Islet of Langerhans (tissue), 1 donor: ENCODE measurements around the gene NSG1.

Experiments used
- FAIRE-seq: peaks from one replicate; lab custom pipeline; 2011; peaks lifted over from hg19 to GRCh38; lab: Jason Lieb, UNC

Gene NSG1

DNA sequence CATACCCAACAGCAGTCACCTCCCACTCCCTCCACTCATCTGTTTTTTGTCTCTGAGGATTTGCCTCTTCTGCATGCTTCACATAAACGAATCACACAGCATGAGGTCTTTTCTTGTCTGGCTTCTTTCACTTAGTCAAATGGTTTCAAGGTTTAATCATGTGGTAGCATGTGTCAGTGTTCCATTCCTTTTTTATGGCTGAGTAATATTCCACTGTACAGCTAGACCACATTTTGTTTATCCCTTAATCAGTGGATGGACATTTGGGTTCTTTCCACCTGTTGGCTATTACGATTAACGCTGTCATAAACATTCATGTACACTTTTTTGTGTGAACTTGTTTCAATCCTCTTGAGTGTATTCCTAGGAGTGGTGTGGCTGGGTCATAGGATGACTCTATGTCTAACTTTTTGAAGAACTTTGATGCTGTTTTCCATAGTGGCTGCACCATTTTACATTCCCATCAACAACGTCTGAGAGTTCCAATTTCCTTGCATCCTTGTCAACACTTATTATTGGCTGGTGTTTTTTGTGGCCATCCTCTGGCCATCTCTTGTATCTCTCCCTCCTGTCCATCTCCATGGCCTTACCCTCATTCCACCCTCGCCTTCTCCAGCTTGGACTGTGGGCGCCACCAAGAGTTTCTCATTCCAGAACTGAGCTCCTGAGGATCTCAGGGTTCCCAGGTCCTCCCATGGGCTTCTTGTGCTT lies 12.4 kb upstream of the NSG1 start:
- FAIRE-seq, result no peak

DNA sequence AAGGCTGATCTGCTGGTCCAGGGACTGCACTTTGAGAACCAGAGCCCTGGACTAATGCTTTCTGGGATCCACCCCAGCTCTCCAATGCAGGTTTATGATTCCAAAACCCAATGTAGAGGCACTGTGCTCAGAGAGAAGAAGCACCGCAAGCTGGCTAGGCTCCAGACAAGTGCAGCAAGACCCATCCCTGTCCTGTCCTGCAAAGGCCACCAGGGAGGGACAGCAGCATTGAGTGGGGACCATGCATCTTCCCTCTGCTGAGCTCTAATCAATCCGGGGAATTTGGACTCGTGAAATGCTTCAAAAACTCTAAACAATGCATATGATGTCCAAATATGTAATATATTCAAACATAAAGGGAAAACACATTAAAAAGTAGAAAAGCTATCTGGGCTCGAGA lies 10.8 kb upstream of the NSG1 start:
- no peak for FAIRE-seq

DNA sequence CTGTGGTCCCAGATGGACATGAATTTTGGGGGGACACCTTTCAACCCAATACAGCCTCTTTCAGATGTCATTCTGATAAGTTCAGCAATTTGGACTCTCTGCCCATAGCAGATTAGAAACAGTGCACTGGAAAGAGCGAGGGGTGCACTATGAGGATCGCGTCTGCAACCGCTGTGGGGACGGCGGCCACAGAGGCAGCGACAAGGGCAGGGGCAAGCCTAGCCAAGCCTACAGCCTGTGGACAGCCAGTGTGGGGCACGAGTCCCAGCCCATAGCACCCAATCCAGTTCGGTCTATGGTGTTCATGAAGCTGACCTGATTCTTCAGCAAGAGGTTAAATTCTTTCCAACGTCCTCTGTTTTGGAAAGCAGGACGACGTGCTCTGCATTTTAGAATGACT lies 9.7 kb upstream of the NSG1 start:
- FAIRE-seq, result no peak

DNA sequence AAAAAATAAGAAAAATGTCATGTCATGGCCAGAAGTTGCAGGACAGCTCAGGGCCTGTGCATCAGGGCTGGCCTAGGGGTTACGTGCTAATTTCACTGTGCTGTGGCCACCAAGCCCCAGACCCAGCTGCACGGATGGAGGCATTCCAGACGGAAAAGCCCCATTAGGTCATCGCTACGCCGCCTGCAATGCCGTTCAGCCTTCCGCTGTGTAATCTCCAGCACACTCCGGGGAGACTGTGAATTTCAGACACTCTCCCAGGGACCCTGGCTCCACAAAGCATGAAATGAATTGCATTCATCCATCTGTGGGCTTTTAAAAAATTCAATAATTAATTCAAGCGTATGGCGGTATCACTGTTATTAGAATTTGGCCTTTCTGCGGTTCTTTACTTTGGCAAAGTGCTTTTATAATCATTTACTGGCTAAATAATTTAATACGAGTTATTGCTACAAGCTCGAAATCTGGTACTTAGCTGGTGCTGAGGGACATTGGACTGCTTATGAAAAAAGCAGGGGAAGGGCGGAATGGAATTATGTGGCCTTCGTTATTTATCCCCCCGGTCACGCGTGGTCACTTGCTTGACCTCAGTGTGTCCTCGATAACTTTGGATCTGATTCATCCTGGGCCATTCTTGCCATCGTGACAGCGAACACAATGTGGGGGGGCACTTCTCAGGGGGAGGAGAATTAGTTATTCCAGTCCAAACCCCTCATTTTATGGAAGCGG lies 9.0 kb upstream of the NSG1 start:
- FAIRE-seq, result no peak

DNA sequence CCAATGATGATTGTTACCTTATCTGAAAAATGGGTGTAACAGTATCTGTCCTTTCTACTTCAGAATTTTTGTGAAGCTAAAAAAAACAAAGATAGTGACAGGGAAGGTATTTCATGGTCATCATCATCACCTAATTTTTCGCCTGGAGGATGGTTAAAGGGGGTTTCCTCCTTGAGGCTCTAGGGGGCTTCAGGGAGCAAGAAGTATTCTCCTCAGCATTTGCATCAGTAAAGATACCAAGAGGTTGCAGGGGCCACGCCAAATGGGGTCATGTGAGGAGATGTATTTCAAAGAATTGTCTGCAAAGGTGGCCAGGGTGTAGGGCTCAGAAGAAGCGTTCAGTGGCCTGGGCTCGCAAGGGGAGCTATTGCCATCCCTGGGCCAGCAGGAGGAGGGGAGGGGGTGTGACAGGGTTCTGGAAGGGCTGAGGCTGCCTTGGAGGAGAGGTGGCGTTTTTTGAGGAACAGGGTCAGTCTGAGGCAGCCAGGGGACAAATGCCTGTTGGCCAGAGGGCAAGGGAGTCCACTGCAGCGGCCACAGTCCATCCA lies 7.3 kb upstream of the NSG1 start:
- no peak for FAIRE-seq

DNA sequence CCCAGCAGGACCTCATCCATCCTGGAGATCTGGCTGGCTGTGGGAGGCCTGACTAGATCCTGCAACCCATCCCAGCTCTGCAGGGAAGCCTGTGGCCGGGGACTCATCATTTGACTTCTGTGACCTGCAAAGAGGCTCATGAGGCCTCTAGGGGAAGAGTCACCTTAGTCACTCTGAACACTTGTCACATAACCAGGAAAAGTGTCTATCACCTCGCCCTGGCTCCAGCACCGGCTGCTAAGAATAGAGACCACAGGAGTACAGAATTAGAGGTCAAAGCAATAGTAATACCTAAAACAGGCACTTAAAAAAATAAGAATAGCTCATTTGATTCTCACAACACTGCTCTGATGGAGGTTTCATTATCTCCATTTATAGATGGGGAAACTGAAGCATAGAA lies 3.8 kb upstream of the NSG1 start:
- FAIRE-seq, result no peak

DNA sequence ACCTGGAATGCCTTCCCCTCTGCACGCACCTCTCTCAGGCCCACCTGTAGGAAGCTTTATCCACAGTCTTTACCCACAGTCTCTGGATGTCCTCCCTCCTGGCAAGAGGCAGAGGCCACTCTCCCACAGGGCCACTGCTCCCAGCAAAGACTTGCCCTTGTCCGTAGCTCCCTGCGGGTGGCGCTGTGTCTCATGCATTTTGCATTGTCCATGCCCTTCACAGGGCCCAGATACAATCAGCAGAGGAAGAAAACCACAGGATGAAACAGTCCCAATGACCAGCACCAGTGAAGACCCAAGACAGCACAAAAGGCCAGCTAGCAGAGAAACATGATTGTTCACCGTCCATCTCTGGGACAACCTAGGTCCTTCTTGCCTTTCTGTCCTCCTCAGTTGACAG lies 2.1 kb upstream of the NSG1 start:
- FAIRE-seq, result no peak

DNA sequence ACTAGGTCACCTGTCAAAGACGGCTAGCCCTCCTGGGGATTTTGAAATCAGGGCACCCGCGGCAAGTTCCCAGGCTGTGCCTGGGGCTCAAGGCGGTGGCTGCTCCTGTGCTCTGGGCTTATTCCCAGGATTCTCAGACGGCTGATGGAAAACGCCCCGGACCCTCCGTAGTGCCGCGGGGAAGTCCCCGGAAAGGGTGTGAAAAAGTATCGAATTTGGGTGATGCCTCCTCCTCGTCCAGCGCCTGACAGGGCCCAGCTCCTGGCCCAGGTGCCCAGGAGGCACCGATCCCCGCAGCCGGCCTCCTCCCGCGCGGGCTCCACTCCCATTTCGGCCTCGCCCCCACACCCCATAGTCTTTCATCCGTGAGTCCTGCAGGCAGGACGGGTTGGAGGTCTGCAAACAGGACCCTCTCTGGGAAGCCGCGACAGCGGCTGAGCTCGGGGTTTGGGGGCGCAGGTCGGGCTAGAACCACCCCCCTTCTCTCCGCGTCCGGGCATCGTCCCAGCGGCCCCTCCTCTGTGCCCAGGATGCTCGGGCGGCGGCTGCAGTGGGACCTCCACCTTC lies 1.1 kb upstream of the NSG1 start:
- no peak for FAIRE-seq

DNA sequence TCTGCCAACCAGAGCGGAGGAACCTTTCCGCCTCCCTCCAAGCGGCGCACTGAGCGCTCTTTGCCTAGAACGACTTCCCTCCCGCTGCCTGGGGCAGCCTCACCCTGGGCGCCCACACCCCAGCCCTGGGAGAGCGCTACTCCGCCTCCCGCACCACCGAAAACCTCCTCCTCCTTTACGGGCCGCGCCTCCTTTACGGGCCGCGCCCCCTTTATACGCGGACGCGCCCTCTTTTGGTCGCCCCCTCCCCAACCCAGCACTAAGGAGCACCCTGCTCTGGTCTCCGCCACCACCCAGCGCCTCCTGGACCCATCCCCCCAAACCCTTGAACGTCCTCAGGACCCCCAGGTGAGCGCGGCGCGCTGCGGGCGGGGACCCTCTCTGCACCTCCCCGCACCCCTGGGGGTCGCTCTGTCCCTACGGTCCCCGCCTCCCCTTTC lies 586 bp upstream of the NSG1 start:
- FAIRE-seq, result no peak

DNA sequence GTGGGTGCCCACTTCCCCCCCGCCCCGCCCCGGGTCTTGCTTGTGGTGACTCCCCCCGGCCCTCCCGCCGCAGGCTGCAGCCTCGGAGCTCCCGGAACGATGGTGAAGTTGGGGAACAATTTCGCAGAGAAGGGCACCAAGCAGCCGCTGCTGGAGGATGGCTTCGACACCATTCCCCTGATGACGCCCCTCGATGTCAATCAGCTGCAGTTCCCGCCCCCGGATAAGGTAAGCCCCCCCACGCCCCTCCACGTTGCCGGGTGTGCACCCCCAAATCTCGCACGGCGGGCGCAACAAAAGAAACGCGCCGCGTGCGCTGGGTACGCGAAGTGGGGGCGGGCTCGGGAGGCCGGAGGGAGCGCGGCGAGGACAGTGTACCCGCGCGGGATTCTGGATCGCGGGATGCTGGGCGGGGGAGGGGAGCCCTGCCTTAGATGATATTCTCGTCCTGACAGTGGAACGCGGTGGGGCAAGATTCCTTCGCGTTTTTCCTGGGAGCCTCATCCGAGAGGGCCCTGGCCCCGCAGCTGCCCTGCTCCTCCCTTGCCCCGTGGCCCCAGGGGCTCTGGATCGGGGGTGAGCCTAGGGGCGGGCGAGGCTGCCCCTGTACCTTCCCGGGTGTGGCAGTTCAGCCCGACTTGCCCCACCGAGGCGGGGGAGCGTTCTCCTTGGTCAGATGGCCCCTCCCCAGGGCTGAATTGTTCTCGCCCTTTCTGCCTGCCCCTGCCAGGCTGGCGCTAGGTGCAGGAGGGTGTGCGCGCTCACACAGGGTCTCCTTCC lies 819 bp downstream of the NSG1 start:
- no peak for FAIRE-seq

DNA sequence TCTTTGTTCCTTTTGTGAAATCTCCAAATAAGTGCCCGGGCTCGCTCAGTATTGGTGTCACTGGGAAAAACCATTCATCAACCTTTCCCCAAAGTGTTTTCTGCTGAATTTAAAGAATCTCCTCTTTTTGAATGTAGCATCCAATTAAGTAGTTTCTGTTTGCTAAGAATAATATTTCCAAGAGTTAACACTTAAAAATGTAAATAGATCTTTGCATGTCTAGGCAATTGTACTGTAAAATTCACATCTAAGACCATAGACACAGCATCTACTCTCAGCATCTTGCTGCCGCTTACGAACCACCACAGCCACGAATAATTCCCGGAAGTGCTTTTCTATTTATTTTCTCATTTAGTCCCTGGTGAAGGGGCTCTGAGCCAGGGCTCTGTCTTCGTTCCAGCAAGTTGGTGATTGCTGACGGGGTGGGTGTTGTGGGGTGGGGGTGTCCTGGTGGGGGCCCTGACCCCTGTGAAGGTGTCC lies 1.4 kb downstream of the NSG1 start:
- no peak for FAIRE-seq

DNA sequence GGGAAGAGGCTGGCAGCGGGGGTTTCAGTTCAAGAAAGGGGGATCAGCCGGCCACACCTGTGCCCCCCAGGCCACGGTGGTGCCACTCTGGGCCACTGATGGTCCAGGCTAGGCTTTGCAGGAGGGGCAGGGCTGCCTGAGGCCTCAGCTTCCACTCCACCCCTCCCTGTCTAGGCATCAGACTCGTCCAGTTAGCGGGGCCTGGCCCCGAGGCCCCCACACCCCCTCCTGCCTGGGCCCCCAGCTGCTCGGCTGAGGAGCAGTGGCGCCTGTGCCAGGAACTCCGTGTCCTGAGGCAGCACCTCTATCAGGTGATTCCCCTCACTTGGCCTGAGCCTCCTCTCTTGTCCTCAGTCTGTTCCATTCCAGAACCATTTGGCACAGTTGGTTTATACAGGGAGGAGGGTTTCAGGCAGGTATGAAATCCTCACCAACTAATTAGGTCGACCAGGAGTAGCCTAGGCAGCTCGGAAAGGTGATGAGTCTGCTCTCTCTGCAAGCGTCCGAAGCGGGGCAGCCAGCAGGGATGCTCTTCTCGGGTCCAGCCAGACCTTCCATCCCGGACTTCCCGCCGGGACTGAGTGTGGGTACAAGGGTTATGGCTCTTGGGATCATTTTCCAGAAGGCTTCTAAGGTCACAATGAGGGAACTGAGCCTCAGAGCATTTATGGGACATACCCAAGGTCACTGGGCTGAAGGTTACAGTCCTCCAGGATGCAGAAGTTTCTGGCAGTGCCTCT lies 2.1 kb downstream of the NSG1 start:
- FAIRE-seq, result no peak

DNA sequence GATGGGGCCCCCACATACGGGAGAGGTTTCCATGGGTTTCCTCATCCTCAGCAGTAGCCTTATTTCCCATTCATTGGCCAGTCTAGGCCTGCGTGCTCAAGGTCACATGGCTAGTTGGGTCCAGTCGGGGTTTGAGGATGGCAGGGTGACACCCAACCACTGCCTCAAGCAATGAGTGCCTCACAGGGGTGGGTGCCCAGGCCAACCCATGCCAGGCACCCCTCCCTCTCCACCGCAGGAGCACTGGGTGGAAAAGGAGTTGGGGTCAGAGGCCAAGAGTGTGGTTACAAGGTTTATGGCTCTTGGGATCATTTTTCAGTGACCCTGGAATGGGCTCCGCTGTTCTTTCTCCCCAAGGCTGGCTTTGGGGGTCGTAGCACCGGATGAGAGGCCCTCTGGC lies 3.1 kb downstream of the NSG1 start:
- no peak for FAIRE-seq

DNA sequence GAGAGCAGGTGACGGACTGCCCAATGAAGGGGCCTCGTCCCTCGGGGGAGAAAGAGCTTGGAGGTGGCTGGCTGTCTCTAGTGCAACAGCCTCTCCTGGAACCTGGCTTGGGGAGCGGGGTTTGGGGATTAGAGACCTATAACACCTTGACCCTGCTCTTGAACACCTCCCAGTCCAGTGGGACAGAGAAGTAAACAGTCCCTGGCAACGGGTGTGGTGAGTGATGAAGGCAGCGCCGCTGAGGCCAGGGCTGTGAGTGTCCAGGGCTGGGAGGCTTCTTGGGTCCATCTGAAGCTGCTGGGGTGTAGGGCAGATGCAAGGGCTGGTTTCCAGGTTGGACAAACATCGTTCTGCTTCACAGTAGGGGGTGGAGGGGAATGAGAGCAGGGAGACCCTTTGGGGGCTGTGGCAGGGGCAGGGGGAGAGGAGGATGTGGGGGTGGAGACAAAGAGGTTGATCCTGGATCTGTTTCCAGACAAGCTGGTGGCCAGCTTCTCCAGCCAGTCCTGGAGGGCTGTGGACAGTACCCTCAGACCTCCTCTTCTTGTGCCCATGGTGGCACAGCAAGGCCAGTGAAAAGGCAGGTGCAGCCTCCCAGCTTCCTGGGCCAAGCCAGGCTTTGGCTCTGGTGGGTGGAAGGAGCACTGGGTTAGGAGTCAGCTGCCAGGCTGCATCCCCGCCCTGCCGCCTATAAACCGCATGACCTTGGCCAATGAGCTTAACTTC lies 3.8 kb downstream of the NSG1 start:
- FAIRE-seq, result no peak

DNA sequence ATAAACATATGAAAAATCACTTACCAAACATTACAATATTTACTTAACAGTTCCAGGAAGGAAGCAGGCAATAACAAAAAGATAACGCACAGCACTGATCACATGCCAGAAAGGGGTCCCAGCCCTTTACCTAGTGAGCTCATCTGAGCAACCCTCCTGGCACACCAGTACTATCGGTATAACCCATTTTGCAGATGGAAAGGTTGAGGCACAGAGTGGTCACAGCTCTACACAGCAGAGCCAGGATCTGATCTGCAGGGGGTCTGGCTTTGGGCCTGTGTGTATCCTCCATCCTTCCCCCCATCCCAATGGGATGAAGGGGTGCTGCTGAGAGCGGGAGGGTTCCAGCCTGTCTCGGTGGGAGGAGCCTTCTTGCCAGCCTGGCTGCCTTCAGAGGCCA lies 5.0 kb downstream of the NSG1 start:
- FAIRE-seq, result no peak

DNA sequence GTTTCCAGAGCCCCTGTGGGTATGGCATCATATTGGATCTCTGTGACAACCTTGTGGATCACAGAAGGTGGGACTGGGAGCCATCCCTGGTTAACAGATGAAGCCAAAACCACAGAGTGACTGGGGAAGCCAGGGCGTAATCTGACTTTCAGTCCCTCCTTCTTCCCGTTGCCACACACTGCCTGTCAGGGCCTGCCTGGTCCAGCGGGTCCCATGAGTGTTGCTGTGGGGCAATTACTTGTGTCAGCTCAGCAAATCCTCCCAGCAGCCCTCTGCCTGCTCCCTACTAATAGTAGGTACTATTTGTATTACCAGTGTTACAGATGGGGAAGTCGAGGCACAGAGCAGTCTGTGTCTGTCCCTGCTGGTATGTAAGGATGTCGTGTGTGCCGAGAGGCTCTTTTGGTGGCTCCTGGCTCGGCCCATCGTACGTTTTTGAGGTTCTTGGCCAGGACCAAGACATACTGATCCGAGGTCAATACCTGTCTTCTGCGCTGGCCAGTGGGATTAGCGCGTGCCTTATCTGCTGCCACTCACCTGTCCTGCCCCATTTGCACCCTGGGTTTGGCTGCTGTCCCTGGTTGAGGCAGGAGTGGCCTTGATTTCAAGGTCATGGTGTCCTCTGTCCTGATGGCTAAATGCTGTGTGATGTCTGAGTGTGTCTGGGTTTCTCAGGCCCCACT lies 5.7 kb downstream of the NSG1 start:
- FAIRE-seq, result no peak

DNA sequence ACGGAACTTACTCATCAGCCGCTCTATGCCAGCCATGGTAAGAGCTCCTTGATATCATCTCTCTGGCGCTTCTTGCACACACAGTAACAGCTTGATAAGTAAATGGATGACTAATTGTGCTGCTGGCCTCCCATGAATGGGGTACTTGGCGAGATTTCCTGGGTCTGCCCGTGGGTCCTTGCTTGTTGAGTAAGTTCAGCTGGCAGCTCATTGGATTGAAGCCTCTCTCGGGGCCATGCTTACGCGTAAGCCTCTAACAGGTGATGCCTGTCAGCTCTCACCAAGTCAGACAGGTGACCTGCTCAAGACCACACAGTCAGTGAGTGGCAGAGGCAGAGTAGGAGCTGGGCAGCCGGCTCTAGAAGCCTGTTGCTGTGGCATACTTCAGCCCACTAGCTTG lies 7.7 kb downstream of the NSG1 start:
- FAIRE-seq, result no peak

DNA sequence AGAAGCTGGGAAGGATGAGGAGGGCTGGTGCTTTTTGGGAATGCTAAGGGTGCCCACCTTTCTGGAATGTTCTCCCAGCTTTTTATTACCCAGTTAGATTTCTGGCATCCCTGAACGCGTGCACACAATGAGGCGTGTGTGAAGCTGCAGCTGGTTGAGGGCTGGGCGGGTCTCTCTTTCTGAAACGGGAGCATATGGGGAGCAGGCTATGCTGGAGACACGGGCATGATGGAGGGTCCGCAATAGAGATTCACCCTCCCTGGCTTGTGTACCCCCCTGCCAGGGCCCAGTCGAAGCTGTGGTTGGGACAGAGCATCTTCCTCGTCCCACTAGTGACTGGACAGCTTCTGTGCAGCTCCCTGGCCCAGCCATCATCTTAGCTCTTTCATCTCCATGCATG lies 8.5 kb downstream of the NSG1 start:
- no peak for FAIRE-seq

DNA sequence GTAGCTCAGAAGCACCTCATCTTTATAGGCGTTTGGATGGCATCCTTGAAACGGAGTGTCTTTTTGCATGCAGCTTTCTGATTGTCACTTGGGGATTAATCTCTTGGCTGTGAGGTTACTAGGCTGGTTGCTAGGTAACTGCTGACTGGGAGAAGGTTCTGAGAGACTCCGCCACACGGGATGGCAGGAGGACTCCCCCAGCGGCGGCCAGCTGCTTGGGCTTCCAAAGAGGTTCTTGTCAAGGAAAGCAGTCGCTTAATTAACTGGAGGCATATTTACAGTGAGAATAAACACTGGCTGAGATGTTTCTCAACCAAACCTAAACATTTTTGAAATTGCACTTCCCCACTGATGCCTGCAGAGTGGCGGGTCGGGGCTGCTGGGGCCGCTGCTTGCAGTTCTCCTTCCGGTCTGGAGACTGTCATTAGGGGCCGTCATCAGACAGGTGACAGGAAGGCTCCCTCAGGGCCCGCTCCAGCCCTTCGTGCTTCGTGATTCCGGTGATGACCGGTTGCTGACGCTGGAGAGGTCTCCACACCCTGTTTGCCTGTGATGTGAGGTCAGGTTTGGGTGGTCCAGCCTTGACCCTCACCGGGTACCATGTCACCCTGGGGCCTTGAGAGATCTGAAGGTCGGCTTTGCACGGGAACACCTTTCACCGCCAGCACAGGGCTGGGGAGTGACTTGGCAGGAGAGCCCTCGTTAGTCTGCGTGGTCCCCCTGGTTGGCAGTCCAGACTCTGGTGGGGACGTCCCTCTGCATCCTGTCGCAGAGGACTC lies 9.1 kb downstream of the NSG1 start:
- peak; percentile 86 for FAIRE-seq
